DLD1 (cell line): Measurements from ENCODE around the gene LAMA3.

Source experiments
- in situ Hi-C: cut with HindIII; loops from 2 replicates; pipeline ENCODE4 v1.10.0; 2017; ENCODE audit warnings: low sequenced_read_pairs

The LAMA3 gene

GRCh38 chr18:23990474-23991410, 301.5 kb downstream of the LAMA3 start:
- in situ Hi-C loops: loop anchor here (5.0 kb wide), 1 partner anchor 87 kb away; no protein-coding TSS in a partner anchor

DNA sequence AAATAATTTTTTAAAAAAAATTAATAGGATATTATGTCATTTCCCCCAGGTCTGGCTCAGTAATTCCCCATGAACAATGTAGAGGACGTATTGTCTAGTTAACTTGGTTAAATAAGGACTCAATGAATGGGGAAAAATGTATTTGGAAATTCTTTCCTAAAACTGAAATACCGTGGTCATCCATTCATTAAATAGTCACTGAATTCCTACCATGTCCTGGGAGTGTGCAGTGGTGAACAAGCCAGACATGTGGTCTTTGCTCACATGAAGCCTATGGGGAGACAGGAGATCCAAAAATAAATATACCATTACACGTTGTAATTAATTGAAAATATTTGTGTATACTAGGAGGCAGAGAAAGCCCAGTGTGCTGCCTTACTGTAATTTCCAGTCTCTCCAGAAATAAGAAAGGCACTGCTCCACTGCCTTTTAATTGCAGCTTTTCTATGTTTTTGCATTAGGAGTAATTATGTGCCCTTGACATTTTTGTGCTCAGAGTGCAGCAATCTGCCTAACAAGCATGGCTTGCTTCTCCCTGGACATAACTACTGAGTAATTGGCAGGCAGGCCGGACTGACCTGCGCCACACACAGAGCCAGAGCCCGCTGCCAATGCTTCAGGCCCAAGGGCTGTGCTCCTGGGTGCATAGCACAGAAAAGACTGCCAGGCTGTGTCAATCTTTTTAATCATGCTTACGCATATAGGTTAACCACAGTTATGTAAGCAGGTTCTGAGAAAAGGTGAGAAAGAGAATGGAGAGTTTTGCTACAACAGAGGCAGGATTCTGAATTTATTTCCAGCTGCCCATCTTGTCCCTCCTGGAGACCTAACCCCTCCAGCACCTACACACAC, 303.1 kb downstream of the LAMA3 start:
- in situ Hi-C loops: loop anchor here (5.0 kb wide), 1 partner anchor 85 kb away; no protein-coding TSS in a partner anchor

GRCh38 chr18:23992941-23993280, 303.7 kb downstream of the LAMA3 start:
- in situ Hi-C loops: loop anchor here (5.0 kb wide), 1 partner anchor 84 kb away; no protein-coding TSS in a partner anchor

DNA sequence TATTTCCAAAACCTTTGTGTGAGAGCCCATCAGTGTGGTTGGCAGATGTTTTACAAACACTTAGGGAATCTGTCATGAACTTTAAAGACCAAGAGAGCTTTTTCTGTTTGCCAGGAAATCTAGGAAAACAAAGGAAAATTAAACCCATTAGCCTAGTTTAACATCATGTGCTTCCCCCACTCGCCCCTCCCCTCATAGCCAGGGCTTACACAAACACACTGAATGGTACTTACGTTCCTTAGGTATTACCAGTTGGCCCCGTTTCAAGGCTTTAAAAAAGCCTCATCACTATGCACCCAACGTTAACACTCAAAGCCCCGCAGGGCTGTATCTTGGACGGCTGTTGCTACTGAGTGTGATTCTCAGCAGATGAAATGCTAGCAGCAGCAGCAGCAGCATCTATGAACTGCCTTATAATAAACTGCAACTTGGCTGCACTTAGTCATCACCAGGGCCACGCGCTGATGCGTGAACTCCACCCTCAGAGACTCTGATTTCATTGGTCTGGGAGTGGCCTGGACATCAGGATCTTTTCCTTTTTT, 305.2 kb downstream of the LAMA3 start:
- in situ Hi-C loops: loop anchor here (5.0 kb wide), 1 partner anchor 83 kb away; no protein-coding TSS in a partner anchor

DNA sequence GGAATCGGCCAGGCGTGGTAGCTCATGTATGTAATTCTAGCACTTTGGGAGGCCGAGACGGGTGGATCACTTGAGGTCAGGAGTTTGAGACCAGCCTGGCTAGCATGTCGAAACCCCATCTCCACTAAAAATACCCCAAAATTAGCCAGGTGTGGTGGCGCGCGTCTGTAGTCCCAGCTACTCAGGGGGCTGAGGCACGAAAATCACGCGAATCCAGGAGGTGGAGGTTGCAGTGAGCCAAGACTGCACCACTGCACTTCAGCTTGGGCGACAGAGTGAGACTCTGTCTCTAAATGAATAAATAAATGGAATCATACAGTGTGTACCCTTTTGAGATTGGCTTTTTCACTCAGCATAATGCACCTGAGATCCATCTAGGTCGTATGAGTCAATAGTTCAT, 305.9 kb downstream of the LAMA3 start:
- in situ Hi-C loops: no loop called here

DNA sequence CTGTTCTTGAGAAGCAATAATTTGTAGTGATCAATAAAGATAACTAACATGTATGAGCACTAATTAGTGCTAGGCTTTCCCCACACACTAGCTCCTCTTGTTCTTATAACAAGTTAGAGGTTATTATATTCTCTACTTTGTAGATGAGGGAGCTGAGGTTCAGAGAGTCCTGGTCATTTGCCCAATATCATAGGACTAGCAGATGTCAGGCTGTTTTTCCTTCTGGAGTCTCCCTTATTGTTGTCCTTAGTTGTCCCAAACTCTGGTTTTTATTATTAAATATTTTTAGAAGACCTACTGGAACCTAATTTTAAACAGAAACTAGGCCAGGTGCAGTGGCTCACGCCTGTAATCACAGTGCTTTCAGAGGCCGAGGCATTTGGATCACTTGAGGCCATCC, 308.8 kb downstream of the LAMA3 start:
- in situ Hi-C loops: no loop called here

DNA sequence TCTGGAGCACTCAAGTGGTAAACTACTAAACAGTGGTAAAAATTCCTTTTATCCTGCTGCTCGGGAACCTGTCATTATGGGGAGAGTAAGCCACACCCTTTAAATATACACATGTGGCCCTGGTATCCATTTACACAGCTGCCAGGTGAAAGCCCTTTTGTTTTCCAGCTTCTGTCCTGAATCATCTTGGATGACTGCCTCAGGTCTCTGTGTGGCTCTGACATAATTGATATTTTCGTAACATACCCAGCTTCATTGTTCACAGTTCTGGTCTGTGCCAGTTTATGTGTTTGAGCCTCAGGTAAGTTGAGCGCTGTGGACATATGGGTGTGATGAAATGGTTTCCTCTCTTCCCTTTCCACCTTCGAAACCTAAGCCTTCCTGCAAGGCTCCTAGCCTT, 309.6 kb downstream of the LAMA3 start:
- in situ Hi-C loops: no loop called here

- in situ Hi-C loops: no loop called here
These were observed 311.6 kb downstream of the LAMA3 start for GRCh38 chr18:24000613-24001490.

DNA sequence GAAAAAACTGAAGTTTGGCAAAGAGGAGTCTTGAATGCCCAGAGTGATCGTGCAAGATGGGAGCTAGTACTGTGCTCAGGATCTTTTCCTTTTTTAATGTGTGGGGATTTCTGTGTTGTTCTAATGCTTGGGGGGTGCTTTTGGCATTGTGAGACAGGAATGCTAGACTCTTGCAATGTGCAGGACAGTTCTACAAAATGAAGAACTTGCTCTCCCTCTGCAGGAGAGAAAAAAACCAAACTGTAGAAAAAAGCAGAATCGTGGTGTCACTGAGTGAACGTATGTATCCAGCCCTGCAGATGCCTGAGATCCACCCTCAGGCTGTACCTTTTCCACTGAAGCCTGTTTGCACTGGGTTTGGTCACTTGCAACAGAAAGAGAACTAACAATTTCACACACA, 313.2 kb downstream of the LAMA3 start:
- in situ Hi-C loops: no loop called here

DNA sequence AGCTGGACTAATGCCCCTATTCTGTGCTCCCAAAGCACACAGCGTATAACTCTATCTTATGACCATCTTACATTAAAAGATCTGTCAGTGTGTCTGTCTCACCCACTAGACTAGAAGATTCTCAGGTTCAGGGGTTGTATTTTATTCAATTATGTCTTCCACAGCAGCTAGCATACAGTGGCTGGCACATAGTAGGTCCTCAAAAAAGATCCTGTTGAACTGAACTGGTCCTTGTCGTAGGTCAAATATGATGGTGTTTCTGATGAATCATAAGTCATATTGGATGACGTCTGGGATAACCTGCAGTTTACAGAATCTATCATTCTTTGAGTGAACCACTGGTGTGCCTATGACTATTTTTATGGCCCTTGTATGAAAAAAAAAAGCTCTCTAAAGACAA, 314.0 kb downstream of the LAMA3 start:
- in situ Hi-C loops: no loop called here

- in situ Hi-C loops: no loop called here
These were observed 314.8 kb downstream of the LAMA3 start for GRCh38 chr18:24003903-24004640.
